ENCODE data around the gene ZNF304.

Gene ZNF304

DNA sequence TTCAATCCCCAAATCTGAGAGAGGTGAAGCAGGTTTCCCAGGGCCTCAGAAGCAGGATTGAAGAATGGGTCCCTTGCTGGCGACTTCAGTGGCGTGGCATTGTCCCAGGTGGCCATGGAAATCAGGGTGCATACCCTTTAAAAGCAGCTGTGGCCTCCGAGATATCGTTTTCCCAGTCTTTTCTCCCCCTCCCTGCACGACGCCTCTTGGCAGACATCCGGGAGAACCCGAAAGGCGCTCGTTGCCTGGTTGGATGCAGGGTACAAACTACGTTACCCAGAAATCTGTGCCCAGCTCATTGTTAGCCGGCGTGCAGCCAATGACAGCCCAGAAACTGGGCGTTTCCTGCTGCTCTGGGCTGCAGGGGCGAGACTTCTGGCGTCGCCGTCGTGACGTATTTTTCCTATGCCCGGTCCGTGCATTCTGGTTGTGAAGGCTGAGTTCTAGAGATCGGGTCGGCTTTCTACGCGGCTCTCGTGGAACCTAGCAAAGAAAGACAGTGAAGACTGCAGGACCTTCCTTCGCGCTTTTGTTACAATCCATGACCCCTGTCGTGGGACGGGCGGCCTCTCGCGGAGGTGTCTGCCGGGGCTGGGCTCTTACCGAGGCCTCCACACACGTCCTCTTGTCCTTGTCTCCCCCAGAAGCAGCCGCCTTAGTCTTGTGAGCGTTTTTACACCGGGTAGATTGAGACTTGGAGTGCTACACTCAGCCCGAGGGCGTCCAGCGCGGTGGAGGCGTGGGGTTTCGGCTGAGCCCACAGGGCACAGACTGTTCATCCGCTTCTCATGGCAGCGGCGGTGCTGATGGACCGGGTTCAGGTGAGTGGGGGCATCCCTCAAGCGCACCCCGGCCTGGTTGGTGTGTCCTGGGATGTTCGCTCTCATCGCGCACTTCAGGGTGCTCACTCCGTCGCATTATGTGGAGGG is at the start of gene ZNF304:
TSS of gene ZNF304 (plus strand) at position 395 of the 929 bp plus-strand sequence. CDS start at position 789, 394 bp downstream.
- DNase-seq (ENCODE audit: low spot score) = peak; percentile 93

DNA sequence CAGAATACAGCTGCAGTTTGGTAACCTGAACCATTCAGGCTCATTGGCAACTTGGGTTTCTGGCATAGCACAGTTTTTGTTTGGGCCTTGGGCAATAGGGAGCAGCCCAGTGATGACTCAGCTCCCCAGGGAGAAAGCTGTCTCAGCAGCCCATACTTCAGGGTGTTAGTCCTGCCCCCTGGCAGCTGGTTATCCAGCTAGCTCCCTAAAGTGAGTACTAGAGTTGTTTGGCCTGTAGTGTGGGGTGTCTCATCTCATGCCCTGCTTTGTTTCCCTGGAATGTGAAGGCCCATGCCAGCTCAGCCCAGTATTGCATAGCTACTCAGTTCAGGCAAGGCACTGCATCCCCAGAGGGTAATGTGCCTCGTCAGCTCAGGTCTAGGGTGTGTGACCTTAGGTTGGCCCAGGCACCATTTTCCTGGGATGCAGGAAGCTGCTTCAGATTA is 49.0 kb upstream of the ZNF304 start:
- peak; percentile 89 for DNase-seq (ENCODE audit: low spot score)

DNA sequence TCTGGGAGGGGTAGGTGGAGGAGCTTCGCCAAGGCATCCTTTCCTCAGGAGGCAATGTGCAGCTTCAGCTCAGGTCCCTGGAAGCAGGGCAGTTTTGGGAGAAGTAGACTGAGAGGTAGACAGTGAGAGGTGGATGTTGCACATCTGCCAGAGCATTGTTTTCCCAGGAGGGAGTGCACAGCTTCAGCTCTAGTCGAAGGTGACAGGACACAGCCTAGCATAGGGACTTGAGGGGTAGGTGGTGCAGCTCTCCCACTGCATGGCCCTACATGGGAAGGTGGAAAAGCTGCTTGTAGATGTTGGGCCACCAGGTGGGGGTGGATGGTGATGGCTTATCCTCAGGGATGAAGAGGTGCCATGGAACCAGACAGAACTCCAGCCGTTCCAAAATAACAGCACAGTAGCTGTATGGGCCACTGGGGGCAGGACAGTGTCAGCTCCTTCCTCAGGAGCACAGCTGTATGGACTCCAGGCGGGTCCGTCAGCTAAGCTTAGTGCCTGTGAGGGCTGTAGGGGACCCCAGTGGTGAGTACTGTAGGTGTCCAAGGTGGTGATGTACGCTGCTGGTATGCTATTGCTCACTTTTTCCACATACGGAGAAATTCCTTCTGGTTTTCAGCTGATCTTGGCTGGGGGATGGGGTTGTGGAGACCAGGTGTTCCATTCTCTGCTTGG is 48.2 kb upstream of the ZNF304 start:
- no peak for DNase-seq (ENCODE audit: low spot score)

DNA sequence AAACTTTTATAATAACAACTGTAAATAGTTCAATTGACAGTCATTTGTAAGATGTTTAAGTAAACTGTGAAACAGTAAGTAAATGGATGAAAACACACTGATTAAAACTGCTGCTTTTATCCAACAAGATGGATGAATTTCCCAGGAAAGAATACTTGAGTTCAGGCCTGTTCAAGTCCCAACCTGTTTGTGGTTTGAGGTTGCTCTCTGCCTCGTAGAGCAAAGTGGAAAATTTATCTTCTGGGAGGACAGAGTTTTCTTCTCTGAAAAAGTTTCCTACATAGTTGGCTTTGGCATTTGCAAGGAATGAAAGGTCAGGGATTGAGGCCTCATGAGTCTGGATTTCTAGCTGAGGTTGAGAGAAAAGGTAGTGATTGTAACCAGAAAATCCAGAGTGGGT is 46.0 kb upstream of the ZNF304 start:
- DNase-seq (ENCODE audit: low spot score) = no peak

DNA sequence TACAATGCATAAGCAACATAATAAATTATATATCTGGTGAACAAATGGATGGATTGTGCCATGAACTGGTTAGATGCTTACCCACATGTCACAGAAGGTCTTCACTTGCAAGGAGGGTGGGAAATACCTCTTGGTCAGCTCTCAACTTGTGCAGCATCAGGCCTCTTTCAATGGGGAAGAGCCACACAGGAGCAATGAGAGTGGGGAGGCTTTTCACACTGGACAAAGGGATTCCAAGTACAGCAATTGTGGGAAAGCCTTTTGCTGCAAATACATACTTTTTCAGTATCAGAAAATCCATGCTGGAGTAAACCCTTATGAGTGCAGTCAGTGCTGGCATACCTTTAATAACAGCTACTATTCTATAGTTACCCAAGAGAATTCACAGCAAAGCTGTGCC is 42.6 kb upstream of the ZNF304 start:
- DNase-seq (ENCODE audit: low spot score) = no peak

DNA sequence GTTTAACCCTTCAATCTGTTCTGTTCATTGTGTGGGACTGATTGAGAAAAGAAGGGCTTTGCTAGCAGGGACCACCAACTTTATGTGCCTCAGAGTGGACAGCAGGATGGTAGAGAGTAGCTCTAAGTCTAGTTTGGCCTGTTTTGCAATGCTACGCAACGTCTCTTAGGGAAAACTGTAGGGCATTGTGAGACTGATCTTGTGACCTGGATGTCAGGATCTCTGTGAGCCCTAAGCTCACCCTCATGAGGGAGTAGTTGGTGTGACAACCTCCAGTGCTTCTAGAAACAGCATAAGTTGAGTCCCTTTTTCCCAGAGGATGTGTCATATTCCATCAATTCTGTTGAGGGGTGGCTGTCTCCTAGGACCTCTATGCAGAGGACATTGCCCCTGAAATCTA is 40.3 kb upstream of the ZNF304 start:
- no peak for DNase-seq (ENCODE audit: low spot score)

DNA sequence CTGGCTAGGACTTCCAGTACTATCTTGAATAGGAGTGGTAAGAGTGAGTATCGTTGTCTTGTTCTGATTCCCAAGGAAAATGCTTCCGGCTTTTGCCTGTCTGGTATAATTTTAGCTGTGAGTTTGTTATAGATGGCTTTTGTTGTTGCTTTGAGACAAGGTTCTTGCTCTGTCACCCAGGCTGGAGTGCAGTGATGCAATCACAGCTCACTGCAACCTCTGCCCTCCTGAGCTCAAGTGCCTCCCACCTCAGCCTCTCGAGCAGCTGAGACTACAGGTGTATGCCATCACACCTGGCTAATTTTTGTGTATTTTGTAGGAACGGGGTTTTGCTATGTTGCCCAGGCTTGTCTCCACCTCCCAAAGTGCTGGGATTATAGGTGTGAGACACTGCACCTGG is 36.9 kb upstream of the ZNF304 start:
- no peak for DNase-seq (ENCODE audit: low spot score)

DNA sequence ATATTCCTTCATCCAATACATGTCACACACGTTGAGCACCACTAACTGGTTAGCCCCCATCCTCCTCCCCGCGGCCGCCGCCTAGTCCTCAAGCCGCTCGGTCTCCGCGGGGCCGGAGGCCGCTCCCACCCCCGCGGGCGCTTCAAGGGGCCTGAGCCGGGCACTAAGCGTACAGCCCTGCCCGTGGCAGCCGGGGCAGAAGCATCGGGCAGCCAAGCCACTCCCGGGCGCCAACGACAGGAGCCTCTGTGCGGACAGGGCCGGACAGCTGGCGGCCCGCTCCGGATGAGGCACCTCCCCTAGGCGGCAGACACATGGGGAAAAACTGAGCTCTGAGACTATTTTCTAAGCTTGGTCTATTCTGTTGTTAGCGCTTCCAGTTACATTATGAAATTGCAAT is 33.6 kb upstream of the ZNF304 start:
- no peak for DNase-seq (ENCODE audit: low spot score)

DNA sequence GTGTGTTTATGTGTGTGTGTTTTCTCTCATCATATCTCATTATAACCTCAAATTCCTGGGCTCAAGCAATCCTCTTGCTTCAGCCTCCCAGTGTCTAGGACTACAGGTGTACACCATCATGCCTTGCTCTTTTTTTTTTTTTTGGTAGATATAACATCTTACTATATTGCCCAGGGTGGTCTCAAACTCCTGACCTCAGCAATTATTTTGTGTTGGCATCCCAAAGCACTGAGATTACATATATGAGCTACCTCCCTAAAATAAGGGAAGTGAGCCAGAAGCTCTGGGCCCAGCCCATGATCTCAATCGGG is 31.2 kb upstream of the ZNF304 start:
- no peak for DNase-seq (ENCODE audit: low spot score)

DNA sequence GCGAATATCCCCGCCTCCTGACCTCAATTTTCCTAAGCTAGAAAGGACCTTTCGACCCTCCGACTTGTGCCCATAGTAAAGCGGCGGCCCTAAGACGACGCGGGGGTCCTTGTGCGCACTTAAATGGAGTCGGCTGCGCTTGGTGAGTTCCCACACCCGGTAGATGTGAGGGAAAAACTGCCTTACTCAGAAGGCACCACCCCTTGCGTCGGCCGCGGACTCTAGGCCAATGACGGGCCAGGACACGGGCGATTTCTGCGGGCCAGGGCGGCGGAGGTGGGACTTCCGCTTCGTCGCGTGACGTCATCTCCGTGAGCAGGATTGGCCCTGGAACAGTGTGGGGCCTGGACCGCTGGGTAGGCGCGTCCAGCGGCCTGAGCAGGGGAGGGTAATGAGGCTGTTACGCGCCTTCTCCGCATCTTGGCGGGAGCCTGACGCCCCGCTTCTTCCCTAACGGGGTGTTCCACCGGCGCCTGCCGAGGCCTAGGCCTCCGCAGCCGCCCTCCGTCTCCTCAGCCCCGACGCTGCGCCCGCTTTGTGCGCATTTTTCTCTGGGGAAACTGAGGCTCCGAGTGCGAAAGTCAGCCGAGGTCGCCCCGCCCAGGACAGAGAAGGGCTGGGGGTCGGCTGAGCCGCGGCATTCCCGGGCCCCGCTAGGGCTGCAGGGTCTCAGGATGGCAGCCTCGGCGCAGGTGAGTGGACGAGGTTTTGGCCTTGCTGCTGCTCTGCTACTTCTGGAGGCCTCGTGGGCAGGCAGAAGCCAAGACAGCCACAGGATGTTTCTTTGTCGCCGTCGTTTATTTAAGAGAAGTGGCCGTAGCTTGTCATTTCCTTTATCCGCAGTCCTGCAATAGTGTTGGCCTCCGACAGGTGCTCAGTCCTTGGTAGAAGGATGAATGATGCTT is 30.6 kb upstream of the ZNF304 start, which contains the start of gene ZNF543:
TSS of gene ZNF543 (plus strand) at position 293 of the 905 bp plus-strand sequence. CDS start at position 675, 382 bp downstream.
- DNase-seq (ENCODE audit: low spot score) = peak; percentile 97

DNA sequence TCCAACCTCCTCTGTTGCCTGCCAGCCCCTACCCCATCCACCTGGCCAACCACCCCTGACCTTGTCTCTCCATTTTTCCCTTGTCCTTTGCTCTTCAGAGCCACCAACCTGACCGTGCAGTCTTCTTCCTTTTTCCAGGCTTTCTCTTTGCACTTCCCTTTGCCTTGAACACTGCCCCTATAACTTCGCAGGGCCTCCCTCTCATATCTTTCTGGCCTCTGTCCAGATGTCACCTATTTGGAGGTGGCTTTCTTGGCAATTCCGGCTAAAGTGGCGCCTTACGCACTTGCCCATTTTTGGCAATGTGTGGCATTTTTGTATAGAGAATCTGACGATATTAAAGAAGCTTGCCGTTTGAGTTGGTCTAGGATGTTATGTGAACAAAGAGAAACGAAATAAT is 30.0 kb upstream of the ZNF304 start:
- DNase-seq (ENCODE audit: low spot score) = no peak

DNA sequence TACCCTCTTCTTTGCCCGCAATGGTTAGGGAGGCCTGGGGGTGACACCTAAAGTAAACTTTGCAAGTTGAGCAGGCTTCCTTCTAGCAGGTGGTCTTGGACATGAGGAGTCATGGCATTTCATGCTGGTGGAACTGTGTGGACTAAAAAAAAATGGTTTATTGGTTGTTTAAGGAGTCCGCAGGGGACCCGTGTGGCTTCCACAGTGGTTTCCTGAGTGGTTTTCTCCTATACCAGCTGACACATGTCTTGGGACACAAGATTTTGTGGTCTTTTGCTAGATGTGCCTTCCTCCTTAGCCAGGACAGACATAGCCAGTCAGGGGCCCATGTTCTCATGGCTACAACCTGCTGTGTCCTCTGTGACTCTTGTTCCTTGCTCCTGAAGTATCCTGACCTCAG is 29.3 kb upstream of the ZNF304 start:
- DNase-seq (ENCODE audit: low spot score) = no peak

DNA sequence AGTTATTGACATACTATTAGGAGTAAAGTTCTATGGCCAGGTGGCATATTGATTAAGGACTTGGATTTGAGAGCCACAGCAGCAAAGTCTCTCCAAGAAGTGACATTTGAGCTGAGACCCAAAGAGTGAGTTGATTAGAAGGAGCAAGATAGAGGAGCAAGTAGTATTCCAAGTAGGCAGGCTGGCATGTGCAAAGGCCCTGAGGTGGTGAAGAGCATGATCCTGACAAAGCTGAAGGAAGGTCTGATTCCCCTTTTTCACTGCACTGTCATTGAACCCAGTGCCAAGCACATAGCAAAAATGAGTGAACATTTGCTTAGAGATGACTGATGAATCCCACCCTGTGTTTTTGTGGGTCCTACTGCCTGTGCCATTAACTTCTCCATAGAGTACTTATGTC is 26.1 kb upstream of the ZNF304 start:
- DNase-seq (ENCODE audit: low spot score) = no peak

DNA sequence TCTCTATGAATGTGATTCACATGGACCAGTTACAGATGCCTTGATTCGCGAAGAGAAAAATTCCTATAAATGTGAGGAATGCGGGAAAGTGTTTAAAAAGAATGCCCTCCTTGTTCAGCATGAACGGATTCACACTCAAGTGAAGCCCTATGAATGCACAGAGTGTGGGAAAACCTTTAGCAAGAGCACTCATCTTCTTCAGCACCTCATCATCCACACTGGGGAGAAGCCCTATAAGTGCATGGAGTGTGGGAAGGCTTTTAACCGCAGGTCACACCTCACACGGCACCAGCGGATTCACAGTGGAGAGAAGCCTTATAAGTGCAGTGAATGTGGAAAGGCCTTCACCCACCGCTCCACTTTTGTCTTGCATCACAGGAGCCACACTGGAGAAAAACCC is 23.1 kb upstream of the ZNF304 start:
- DNase-seq (ENCODE audit: low spot score) = no peak

DNA sequence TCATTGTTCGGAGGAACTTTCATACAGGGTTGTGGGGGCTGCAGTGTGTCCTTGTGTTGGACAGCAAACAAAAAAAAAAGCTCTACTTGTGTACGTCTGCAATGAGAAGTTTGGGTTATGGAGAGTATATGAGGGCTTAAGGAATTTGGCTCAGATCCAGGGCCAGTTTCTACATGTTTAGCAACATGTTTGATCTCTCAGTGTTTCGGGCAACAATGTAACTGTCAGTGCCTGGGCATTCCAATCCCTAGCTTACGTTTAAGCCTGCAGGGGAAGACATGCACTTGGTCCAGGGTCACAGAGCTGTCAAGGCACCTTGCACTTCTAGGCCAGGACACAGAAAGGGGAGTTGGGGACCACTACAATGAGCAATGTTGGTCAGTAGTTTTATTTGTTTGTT is 16.9 kb upstream of the ZNF304 start:
- DNase-seq (ENCODE audit: low spot score) = no peak

DNA sequence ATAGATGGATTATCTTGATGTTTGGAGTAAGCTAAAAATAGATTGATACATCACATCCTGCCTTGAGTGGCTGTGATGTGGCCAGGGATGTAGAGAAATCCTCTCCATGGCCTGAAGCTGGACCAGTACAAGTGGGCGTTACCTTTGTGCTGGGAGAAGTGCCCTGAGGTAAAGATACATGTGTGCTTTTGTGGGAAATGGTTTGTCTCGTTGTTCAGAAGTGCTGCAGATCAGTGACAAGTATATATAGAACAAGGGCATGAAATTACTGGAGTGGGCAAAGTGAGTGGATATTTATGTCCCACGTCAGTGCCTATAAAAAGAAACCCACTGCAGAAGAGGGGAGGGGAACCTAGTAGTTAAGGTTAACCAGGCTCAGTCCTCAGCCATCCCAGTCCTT is 12.2 kb upstream of the ZNF304 start:
- peak; percentile 57 for DNase-seq (ENCODE audit: low spot score)

DNA sequence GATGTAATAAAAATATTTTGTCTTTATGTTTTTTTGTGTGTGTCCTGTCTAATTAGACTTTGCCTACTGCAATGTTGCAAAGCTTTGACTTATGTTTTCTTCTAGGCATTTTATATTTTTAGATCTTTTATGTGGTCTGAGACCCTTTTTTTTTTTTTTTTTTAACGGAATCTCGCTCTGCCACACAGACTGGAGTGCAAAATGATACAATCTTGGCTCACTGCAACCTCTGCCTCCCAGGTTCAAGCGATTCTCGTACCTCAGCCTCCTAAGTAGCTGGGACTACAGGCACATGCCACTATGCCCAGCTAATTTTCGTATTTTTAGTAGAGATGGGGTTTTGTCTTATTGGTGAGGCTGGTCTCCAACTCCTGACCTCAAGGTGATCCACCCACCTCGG is 8.5 kb upstream of the ZNF304 start:
- DNase-seq (ENCODE audit: low spot score) = no peak

DNA sequence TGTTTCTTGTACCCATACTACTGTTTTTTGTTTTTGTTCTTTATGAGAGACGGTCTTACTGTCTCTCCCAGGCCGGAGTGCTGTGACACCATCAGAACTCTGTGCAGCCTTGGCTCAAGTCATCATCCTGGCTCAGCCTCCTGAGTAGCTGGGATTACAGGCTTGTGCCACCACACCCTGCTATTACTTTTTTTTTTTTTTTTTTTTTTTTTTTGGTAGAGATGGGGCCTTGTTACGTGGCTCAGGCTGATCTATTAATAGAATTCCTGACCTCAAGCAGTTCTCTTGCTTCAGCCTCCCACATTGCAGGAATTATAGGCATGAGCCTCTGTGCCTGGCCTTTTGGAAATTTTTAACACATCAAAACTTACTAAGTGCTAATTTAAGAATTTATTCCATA is 2.9 kb upstream of the ZNF304 start:
- peak; percentile 29 for DNase-seq (ENCODE audit: low spot score)

DNA sequence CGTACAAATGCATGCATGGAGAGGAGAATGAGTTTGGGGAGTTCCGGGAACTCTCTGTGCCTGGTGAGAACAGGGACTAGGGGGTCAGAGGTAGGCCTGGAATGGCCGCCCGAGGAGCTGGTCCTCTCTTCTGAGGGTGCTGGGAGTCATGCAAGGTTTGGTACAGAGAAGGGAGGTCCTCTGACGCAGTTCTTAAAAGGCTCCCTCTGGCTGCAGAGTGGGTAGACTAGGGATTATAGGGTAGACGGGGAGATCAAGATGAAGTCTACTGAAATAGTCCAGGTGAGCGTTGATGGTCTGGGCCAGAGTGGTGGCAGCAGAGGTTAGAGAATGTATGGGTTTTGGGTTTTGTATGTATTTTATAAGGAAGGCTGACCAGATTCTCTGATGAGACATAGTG is 796 bp downstream of the ZNF304 start:
- DNase-seq (ENCODE audit: low spot score) = peak; percentile 17

DNA sequence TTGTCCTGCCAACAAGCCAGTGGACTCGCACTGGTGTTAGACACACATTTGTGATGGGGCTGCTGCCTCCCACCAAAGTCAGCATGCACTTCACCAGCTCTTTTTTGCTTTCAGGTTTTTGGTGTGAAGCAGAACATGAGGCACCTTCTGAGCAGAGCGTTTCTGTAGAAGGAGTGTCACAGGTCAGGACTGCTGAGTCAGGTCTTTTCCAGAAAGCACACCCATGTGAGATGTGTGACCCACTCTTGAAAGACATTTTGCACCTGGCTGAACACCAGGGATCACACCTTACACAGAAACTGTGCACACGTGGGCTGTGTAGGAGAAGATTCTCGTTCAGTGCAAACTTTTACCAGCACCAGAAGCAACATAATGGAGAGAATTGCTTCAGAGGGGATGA is 4.8 kb downstream of the ZNF304 start:
- no peak for DNase-seq (ENCODE audit: low spot score)

DNA sequence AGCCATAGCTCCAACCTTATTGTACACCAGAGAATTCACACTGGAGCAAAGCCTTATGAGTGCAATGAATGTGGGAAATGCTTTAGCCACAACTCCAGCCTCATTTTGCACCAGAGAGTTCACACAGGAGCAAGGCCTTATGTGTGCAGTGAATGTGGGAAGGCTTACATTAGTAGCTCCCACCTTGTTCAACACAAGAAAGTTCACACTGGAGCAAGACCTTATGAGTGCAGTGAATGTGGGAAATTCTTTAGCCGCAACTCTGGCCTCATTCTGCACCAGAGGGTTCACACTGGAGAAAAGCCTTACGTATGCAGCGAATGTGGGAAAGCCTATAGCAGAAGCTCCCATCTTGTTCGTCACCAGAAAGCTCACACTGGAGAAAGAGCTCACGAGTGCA is 6.3 kb downstream of the ZNF304 start:
- no peak for DNase-seq (ENCODE audit: low spot score)

DNA sequence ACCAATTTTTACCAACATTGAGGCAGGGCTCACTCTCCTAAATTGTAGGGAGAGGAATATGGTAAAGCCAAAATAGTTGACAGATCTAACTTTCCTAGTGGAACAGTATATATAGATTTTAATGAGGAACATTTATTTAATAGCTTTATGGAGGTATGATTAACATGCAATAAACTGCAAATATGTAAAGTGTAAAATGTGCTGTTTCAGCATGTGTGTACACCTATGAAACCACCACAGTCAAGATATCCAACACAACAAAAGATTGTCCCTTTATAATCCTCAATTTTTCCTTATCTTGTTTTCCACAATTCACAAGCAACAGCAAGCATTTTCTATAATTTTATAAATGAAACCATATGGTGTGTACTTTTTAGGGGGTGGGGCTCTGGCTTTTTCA is 8.2 kb downstream of the ZNF304 start:
- DNase-seq (ENCODE audit: low spot score) = no peak
